Loucy (cell line): Measurements from ENCODE around the gene KRT77.

Experiments
- H2AFZ ChIP-seq: fragments of 200-600 bp; sonication (generic); 2 replicates; pipeline ENCODE4 v1.6.0; 2016; ENCODE audit warnings: antibody characterized with exemption, mild to moderate bottlenecking, low read length, moderate library complexity
- H3F3A ChIP-seq: fragments of 200-600 bp; 2 replicates; pipeline ENCODE4 v1.6.0; 2016; ENCODE audit warnings: antibody characterized with exemption, low read depth, mild to moderate bottlenecking
- H3K27me3 ChIP-seq: fragments of 200-600 bp; sonication (generic); 2 replicates; pipeline ENCODE4 v1.6.1; 2014; ENCODE audit warnings: low read length, mild to moderate bottlenecking; ENCODE audit not compliant: insufficient read depth, poor library complexity, severe bottlenecking
- H3K36me3 ChIP-seq: fragments of 200-600 bp; sonication (generic); 2 replicates; pipeline ENCODE4 v1.6.1; 2016; ENCODE audit warnings: low read length; ENCODE audit not compliant: insufficient read depth
- H3K4me1 ChIP-seq: fragments of 200-600 bp; sonication (generic); 2 replicates; pipeline ENCODE4 v1.5.1; 2014; ENCODE audit warnings: low read length, mild to moderate bottlenecking; ENCODE audit not compliant: insufficient read depth, poor library complexity, severe bottlenecking
- H3K4me2 ChIP-seq: fragments of 200-600 bp; sonication (generic); 2 replicates; pipeline ENCODE4 v1.6.0; 2014; ENCODE audit warnings: antibody characterized with exemption, low read length, low read depth, mild to moderate bottlenecking; ENCODE audit not compliant: poor library complexity, severe bottlenecking
- H3K4me3 ChIP-seq: fragments of 200-600 bp; sonication (generic); 2 replicates; pipeline ENCODE4 v1.5.1; 2014; ENCODE audit warnings: low read length, mild to moderate bottlenecking, mixed read lengths; ENCODE audit not compliant: poor library complexity, severe bottlenecking
- H3K79me2 ChIP-seq: fragments of 200-600 bp; sonication (generic); 2 replicates; pipeline ENCODE4 v1.6.1; 2014; ENCODE audit warnings: low read length; ENCODE audit not compliant: insufficient read depth
- H3K9ac ChIP-seq: fragments of 200-600 bp; sonication (generic); 2 replicates; pipeline ENCODE4 v1.6.0; 2014; ENCODE audit warnings: mild to moderate bottlenecking, low read depth, low read length, moderate library complexity; ENCODE audit not compliant: poor library complexity, severe bottlenecking
- H3K9me2 ChIP-seq: fragments of 200-600 bp; sonication (generic); replicated peaks from 2 replicates; pipeline ENCODE4 v1.6.1; 2016; ENCODE audit warnings: low read depth, low read length, mixed read lengths
- H3K9me3 ChIP-seq: fragments of 200-600 bp; sonication (generic); 2 replicates; pipeline ENCODE4 v1.6.1; 2014; ENCODE audit warnings: mild to moderate bottlenecking, antibody characterized with exemption, low read length, low read depth; ENCODE audit not compliant: insufficient read depth
- H4K20me1 ChIP-seq: fragments of 200-600 bp; sonication (generic); 2 replicates; pipeline ENCODE4 v1.6.0; 2014; ENCODE audit warnings: antibody characterized with exemption, low read length, mild to moderate bottlenecking; ENCODE audit not compliant: insufficient read depth, poor library complexity, severe bottlenecking
- EZH2phosphoT487 ChIP-seq: fragments of 200-600 bp; IDR thresholded peaks from 2 replicates; pipeline ENCODE4 v1.6.1; 2018; ENCODE audit warnings: antibody characterized with exemption, mild to moderate bottlenecking, moderate library complexity, borderline replicate concordance
- TF ChIP-seq, protein P1 (sequence below): fragments of 200-600 bp; sonication (generic); conservative IDR thresholded peaks from 2 replicates; pipeline ENCODE4 v1.5.1; 2014; ENCODE audit warnings: mild to moderate bottlenecking, antibody characterized with exemption, low read length

The KRT77 gene

DNA sequence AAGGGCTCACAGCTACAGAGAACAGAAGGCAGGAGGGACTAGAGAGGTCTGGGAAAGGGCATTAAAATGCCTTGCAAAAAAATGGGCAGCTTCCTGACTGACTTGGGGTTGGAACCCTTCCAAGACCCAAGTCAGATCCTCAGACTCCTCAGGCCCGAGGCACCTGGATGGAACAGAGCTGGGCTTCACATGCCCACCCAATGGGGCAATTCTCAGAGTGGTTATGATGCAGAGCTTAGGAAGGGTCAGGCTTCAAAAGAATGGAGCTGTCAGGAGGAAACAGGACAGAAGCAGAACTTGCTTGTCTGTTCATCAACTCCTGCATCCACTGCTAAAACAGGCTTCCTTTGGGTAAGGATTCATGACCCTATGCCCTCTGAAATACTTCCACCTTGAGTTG lies 13.4 kb downstream of the KRT77 start:
- H3K79me2 ChIP-seq: no peaks in the 10 kb centered on the region
- H3F3A ChIP-seq: no peaks in the 10 kb centered on the region
- no peak overlapping the region for H3K4me2 ChIP-seq
- no peaks in the 10 kb centered on the region for H3K36me3 ChIP-seq
- no peaks in the 10 kb centered on the region for H3K9me3 ChIP-seq
- peaks cover 20% of the 10 kb centered on the region for H3K4me1 ChIP-seq
- H3K27me3 ChIP-seq: no peaks in the 10 kb centered on the region
- H3K9me2 ChIP-seq: no peaks in the 10 kb centered on the region
- H3K9ac ChIP-seq: no peak overlapping the region
- TF ChIP-seq, protein P1, sequence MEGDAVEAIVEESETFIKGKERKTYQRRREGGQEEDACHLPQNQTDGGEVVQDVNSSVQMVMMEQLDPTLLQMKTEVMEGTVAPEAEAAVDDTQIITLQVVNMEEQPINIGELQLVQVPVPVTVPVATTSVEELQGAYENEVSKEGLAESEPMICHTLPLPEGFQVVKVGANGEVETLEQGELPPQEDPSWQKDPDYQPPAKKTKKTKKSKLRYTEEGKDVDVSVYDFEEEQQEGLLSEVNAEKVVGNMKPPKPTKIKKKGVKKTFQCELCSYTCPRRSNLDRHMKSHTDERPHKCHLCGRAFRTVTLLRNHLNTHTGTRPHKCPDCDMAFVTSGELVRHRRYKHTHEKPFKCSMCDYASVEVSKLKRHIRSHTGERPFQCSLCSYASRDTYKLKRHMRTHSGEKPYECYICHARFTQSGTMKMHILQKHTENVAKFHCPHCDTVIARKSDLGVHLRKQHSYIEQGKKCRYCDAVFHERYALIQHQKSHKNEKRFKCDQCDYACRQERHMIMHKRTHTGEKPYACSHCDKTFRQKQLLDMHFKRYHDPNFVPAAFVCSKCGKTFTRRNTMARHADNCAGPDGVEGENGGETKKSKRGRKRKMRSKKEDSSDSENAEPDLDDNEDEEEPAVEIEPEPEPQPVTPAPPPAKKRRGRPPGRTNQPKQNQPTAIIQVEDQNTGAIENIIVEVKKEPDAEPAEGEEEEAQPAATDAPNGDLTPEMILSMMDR: no peak
- TF ChIP-seq EZH2phosphoT487: no peak
- no peak overlapping the region for H3K4me3 ChIP-seq
- H2AFZ ChIP-seq: peak overlapping the region; percentile 33; the same call in 1 of the 2 replicates
- no peaks in the 10 kb centered on the region for H4K20me1 ChIP-seq

DNA sequence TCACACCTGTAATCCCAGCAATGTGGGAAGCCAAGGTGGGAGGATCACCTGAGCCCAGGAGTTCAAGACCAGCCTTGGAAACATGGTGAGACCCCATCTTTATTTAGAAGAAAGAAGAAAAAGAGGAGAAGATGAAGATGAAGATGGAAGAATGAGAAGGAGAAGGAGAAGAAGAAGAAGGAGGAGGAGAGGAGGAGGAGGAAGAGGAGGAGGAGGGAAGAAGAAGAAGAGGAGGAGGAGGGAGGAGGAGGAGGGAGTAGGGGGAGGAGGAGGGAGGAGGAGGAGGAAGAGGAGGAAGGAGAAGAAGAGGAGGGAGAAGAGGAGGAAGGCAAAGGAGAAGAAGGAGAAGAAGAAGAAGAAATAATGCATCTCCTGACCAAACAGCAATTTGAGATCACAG lies 14.1 kb downstream of the KRT77 start:
- Histone ChIP-seq H3K27me3 (no peaks in the 10 kb centered on the region), H3K9me3 (no peaks in the 10 kb centered on the region), H3K9ac (no peak overlapping the region)

DNA sequence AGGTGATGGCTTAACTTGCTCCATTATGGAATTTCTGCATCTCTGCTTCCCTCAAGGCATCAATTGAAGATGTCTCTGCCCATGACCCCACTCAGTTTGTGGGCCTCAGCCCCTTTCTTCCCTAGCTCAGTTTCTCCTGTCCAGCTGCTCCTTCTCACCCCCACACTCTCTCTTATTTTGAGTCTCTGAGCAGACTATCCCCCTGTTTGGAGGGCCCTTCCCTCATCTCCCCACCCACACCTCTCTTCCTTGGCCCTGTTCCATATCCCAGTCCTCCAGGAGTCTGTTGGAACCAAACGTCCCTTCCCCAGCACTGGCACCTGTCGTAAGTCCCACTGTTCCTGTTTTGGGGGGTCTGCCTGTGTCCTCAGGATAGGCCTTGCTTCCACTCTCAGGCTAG lies 14.8 kb downstream of the KRT77 start:
- H3K9me2 ChIP-seq: no peaks in the 10 kb centered on the region
- no peaks in the 10 kb centered on the region for H3K79me2 ChIP-seq
- H4K20me1 ChIP-seq: no peaks in the 10 kb centered on the region
- no peak overlapping the region for H2AFZ ChIP-seq
- no peak overlapping the region for H3K4me3 ChIP-seq
- no peak overlapping the region for H3K4me2 ChIP-seq
- H3F3A ChIP-seq: no peaks in the 10 kb centered on the region
- H3K9ac ChIP-seq: no peak overlapping the region
- H3K9me3 ChIP-seq: no peaks in the 10 kb centered on the region
- TF ChIP-seq EZH2phosphoT487: no peak
- peaks cover 20% of the 10 kb centered on the region for H3K4me1 ChIP-seq
- H3K36me3 ChIP-seq: no peaks in the 10 kb centered on the region
- H3K27me3 ChIP-seq: no peaks in the 10 kb centered on the region

More for the DNA sequence above, 14.1 kb downstream of the KRT77 start:
- Histone ChIP-seq H3K4me2 (no peak overlapping the region), H4K20me1 (no peaks in the 10 kb centered on the region), H3K36me3 (no peaks in the 10 kb centered on the region), H2AFZ (0 out of 2 replicates have a peak overlapping the region, but pooled peaks have one; percentile 33), H3K9me2 (no peaks in the 10 kb centered on the region), H3K79me2 (no peaks in the 10 kb centered on the region), H3F3A (no peaks in the 10 kb centered on the region), H3K4me3 (no peak overlapping the region), H3K4me1 (peaks cover 20% of the 10 kb centered on the region)
- TF ChIP-seq, protein P1: no peak
- no peak for TF ChIP-seq EZH2phosphoT487
